GM18499 (cell line): ENCODE results near the gene ADGRB2.

Source experiments
- ATAC-seq: cut with Tn5 transposase; IDR thresholded peaks from one replicate; pipeline ENCODE4 v1.9.1; 2021; ENCODE audit warnings: moderate number of reproducible peaks; ENCODE audit not compliant: insufficient read depth, unreplicated experiment

The ADGRB2 gene

DNA sequence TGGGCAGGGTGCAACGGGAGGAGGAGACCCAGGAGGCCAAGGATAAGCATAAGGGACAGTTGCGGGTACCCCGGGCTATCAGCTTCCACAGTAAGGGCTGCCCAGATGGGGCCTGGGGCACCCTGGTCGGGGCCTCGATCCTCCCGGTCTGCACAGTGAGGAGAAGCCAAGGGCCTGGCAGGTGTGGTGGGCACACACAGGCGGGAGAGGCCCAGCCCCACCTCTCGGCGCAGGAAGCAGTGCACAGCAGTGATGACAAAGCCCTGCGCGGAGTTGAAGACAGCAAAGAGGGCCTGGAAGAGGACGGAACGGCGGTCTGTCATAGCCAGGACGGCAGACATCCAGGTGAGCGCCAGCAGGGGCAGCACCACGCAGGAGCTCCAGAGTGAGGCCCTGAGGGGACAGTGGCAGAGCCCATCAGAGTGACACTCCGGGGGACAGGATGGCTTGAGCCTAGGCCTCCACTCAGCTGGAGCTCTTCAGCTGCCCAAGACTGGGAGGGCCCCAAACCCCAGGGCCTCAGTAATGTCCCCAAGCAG, 31.3 kb downstream of the ADGRB2 start:
- no peak for ATAC-seq

DNA sequence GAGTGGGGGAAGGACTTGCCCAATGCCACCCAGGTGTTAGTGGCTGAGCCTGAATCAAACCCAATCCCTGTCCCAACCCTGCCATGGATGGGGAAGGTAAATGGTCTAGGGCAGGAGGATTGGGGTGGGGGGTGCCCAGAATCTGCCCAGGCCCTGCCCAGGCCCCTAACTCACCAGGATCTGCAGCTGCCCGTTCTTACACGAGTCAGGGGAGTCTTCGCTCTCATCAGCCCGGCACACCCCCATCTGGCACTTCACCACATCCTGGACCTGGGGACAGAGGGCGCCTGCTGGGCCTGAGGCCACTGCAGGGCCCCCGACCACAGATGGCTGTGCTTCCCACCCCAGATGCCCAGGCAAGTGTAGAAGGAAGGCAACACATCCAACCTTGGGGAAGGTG, 31.8 kb downstream of the ADGRB2 start:
- no peak for ATAC-seq

DNA sequence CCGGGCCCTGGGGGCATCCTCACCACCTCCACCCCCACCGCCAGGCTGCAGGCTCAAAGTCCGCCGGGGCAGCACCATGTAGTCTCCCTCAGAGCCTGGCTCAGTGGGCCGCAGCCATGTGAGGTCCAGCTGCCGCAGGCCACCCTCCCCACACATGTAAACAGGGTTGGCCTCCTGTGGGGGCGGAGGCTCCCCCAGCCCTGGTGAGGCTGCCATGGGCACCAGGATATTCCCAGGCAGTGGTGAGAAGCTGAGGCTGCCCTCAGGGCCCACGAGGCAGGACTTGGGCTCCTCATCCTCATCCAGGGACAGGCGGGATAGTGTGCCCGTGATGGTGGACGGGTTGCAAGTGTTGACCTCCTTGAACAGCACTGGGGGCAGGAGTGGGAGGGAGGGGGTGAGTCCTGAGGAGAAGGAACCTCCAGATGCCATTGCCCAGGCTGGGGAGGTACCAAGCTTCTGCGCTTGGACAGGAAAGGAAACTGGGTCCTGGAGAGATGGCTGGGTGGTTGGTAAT, 33.0 kb downstream of the ADGRB2 start:
- ATAC-seq = no peak

DNA sequence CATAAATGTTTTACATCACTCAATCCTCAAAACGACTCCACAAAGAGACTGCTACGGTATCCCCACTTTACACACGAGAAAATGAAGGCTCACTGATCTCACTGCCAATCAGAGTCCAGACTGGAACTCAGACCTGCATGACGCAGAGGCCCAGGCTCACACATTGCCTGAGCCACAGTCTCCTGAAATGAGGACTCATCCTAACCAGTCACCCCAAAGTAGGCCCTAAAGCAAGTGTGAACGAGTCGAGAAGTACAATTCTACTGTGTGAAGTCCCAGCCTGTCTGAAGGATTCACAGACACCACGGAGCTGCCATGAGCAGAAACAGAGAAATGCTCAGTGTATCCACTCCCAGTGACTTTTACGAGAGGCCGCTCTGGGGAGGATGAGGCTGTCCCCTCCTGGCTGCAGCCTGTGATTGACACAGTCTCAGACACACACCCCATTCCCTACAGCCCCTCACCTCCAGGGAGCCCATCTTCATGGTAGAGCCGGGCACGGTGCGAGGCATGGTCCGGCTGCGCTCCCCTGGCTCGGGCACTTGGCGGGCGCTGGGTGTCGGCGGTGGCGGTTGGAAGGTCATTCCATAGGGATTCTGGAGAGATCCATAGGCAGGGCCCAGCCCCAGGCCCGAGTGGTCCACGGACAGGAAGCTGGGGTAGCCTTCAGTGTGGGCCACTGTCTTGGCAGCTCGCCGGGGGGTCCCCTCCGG, 33.6 kb downstream of the ADGRB2 start:
- no peak for ATAC-seq

- ATAC-seq = no peak
Measured at GRCh38 chr1:31727849-31728248, 36.3 kb downstream of the ADGRB2 start.

DNA sequence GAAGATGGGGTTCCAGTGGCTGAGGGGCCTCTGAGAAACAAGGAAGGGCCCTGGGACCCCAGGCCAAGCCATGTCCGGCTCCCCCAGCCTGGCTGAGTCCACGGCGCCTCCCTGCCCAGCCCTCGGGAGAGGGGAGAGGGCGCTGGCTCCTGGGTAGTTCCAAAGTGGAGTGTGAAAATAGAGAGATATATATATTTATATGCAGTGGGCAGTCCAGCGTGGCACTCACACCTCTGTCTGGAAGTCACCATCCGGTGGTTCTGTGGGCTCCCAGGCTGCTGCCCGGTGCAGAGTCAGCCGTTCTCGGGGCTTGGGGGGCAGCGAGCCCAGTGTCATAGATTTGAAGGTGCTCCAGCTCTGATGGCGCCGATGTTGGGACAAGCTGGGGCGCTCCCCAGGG, 36.9 kb downstream of the ADGRB2 start:
- ATAC-seq = no peak

- ATAC-seq = no peak
Measured at GRCh38 chr1:31726715-31727114, 37.4 kb downstream of the ADGRB2 start.

DNA sequence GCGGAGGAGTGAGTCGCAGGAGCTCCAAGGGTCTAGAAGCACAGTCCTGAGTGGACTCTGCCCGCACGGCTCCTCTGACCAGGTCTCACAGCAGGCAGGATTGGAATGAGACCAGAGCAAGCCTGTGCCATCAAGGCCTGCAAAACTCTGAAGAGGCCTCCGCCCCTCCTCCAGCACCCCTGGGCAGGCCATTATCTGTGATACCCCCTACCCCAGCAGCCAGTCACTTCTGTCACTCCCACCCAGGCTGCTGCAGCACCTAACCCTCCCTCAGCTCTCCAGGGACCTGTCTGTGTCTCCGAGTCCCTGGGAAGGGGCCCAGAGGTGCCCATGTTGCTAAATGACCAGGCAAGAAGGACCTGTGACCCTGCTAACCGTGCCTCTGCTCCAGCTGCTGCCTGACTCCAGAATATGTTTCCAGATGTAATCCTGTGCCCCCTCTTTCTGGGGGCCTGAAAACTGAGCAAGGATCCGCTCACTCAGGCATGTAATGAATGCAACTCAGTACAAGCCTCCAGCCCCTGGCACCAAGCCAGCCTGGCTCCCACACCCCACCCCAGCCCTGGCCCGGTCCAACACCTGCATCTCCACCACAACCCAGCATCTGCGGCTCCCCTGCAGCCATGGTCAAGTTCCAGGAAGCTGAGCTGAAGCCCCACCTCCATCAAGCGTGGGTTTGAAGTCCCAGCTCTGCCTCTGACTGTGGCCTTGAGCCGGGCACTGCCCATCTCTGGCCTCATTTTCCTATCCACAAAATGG, 38.2 kb downstream of the ADGRB2 start:
- ATAC-seq = no peak

GRCh38 chr1:31725134-31725533, 39.0 kb downstream of the ADGRB2 start:
- ATAC-seq = no peak

GRCh38 chr1:31723828-31724359, 40.2 kb downstream of the ADGRB2 start:
- ATAC-seq = no peak

DNA sequence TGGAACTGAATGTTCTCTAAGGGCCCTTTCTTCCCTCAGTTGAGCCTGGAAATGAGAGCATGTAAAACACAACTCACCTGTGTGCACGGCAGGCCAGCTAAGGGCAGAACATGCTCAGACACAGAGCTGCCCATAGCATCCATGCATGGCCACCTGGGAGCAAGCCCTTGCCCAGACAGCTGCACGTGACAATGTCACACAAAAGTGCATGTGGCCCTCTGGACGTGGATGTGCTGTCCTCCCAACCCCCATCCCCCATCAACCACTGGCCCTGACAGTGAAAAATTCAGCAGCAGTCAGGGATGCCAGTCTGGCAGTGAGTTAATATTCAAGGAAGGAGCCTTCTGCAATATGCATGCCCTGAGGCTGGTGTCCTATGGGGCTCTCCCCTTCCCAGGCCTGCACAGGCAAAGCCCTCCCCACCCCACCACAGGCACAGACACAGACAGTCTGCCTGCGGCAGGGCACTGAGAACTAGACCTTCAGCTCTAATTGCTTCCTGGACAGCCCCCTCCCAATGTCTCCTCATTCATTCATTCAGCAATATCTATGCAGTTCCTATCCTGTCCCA, 45.7 kb downstream of the ADGRB2 start:
- no peak for ATAC-seq

GRCh38 chr1:31717341-31717740, 46.8 kb downstream of the ADGRB2 start:
- no peak for ATAC-seq

DNA sequence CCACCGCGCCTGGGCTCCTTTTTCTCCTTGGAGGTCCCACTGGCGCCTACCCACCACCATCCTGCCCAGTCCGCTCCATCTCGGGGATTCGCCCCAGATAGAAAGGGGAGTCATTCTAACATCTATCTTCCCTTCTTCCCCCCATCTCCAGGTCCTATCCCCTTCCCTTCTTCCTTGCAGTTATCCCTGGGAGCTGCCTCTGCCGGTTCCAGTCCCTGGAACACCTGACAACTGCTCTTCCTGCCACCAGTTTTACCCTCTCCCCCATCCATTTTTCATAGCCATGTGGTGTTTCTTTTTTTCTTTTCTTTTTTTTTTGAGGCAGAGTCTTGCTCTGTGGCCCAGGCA, 48.3 kb downstream of the ADGRB2 start:
- no peak for ATAC-seq

- ATAC-seq = no peak
Measured at GRCh38 chr1:31715087-31715872, 48.9 kb downstream of the ADGRB2 start.

DNA sequence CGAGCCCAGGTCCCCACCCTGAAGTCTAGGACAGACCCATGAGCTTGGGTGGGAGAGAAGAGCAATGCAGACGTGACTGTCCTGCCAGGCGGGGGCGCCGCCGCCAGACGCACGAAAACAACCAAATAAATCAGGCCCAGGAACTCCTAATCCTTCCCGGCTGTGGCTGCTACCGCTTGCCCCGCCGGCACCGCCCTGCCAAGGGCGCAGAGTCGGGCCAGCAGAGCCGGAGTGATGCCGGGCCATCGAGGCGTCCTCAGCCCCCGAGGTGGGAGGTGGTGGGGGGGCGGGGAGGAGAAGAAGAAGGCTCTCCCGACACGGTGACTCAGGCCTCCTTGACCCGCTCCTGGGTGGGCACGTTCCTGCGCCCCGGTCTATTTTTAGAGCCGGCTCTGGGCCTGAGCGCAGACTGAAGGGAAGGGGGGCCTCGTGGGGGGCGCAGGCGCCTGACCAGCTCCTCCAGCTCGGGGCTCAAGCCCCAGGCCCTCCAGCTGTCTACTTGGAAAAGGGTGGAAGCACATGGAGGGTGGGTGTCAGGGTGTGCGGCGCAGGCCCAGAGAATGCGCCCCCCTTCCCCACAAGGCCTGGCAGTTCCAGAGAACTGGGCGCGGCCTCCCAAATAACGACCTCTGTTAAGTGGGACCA, 49.6 kb downstream of the ADGRB2 start:
- no peak for ATAC-seq

DNA sequence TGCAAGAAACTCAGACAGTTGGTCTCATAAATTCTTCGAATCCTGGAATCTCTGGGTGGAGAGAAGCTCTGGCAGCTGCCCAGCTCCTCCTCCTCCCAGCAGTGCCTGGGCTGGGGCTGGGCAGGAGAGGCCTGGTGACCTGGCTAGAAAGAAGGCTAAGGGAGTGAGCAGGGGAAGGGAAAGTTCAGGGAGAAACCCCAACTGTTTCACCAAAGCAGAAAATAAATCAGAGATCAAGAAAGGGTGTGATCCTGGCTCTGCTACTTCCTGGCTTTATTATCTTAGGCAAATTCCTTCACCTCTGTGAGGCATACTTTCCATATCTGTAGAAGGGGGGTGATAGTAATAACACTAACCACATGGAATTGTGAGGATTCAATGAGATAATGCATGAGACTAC, 51.5 kb downstream of the ADGRB2 start:
- ATAC-seq = no peak

GRCh38 chr1:31712068-31712467, 52.1 kb downstream of the ADGRB2 start:
- ATAC-seq = no peak

DNA sequence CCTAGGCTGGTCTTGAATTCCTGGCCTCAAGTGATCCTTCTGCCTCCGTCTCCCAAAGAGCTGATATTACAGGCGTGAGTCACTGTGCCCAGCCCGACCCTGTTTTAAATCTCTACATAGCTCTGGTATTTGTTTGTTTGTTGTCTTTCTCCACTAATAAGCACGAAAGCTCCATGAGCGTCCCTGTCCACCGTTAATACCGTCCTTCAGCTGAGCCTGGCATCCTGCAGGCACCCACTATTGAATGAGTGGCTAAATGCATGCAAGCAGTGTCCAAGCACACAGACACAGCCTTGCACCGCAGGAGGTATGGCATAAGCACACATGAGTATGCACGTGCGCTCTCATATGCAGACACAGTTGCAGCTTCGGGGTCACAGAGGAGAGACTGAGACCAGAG, 55.8 kb downstream of the ADGRB2 start:
- ATAC-seq = no peak

DNA sequence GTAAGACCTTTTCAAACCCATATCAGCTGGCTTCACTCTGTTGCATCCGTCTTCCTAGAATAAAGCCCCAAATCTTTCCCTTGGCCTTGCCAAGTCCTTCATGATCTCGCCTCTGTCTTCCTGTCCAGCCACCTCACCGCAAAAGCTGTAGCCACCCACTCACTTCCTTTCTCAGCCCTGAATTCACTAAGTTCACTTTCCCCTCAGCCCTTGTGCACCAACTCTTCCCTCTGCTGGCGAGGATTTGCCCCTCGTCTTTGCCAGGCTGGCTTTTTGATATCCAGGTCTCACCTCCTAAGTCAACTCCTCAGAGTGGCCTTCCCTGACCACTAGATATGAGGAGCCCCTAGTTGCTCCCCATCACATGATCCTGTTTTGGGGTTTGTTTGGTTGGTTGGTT, 56.4 kb downstream of the ADGRB2 start:
- no peak for ATAC-seq
